Natural killer cell (primary cell): ENCODE data around the gene TEX54. TPM values are rescaled to one million over a fixed set of nuclear protein-coding genes. Genes with fewer than 3 reads are reported as not detected.
A peak's percentile ranks its signal among the peaks of the same experiment; 100 is the strongest.

Source experiments
- ATAC-seq, 3 donors: fragments of 150-1000 bp in 2 of 3; fragments of 200-7000 bp in 1 of 3; cut with Tn5 transposase; 1 replicate in 1 of 3; 2 replicates in 2 of 3; pipeline ENCODE4 v1.10.0; 2021; ENCODE audit warnings: mild to moderate bottlenecking in 2 of 3, moderate library complexity in 2 of 3
- DNase-seq, 2 donors: peaks; one replicate each; pipeline versions ENCODE4 v3.0.0 to v3.0.0-alpha.2; 2013 to 2021; ENCODE audit warnings: mixed read lengths in 1 of 2
- H3K27ac ChIP-seq: one replicate; pipeline ENCODE4 v1.5.1; 2013; ENCODE audit warnings: mild to moderate bottlenecking, low read length
- H3K27me3 ChIP-seq: one replicate; pipeline ENCODE4 v1.6.1; 2013; ENCODE audit warnings: low read length; ENCODE audit not compliant: control insufficient read depth, insufficient read depth
- H3K36me3 ChIP-seq: one replicate; pipeline ENCODE4 v1.6.1; 2013; ENCODE audit warnings: low read length; ENCODE audit not compliant: control insufficient read depth, insufficient read depth
- H3K4me1 ChIP-seq: one replicate; pipeline ENCODE4 v1.6.1; 2013; ENCODE audit warnings: low read length; ENCODE audit not compliant: control insufficient read depth, insufficient read depth
- H3K4me3 ChIP-seq: one replicate; pipeline ENCODE4 v1.5.1; 2013; ENCODE audit warnings: low read length
- H3K9me3 ChIP-seq: one replicate; pipeline ENCODE4 v1.6.1; 2013; ENCODE audit warnings: low read length; ENCODE audit not compliant: control insufficient read depth, insufficient read depth
- H3K27ac Mint-ChIP-seq, 2 donors: one replicate each; pipeline ENCODE4 v1.8.0; 2022; ENCODE audit warnings: mild to moderate bottlenecking in 2 of 2, mixed read lengths in 2 of 2, moderate library complexity in 1 of 2
- H3K27me3 Mint-ChIP-seq, 2 donors: one replicate each; pipeline ENCODE4 v1.8.0; 2022; ENCODE audit warnings: low read depth in 2 of 2, mixed read lengths in 2 of 2
- H3K36me3 Mint-ChIP-seq: one replicate; pipeline ENCODE4 v1.8.0; 2022; ENCODE audit warnings: mixed read lengths
- H3K4me1 Mint-ChIP-seq, 2 donors: one replicate each; pipeline ENCODE4 v1.8.0; 2022; ENCODE audit warnings: mixed read lengths in 2 of 2
- H3K4me3 Mint-ChIP-seq: one replicate; pipeline ENCODE4 v1.8.0; 2022; ENCODE audit warnings: mild to moderate bottlenecking, moderate library complexity, mixed read lengths
- H3K9me3 Mint-ChIP-seq, 2 donors: one replicate each; pipeline ENCODE4 v1.8.0; 2022; ENCODE audit warnings: mixed read lengths in 2 of 2
- WGBS: methylation state at CpG from one replicate; pipeline ENCODE4 v1.1.7; 2013; ENCODE audit warnings: missing lambda C conversion rate; ENCODE audit not compliant: insufficient coverage; 5-methylcytosine and 5-hydroxymethylcytosine counted together
- intact Hi-C: fragments of 100-400 bp; cut with micrococcal nuclease; formaldehyde crosslinking; loops from one replicate; pipeline ENCODE4 v1.14.2; 2022
- total RNA-seq, 4 donors: library from RNA; stranded (reverse); fragments of 120-200 nt in 1 of 4; gene quantifications; one replicate each; pipeline versions ENCODE4 v1.2.3 to v1.2.4, GENCODE V29; 2013 to 2022
- TF ChIP-seq, protein P1 (sequence below): fragments of 200-600 bp; IDR thresholded peaks from one replicate; pipeline ENCODE4 v1.8.0; 2022; ENCODE audit warnings: antibody characterized with exemption

TEX54 gene
- total RNA-seq, 3 donors from 2014 or later (not counting 1 experiment from before 2014, with no cell fraction given): not detected

DNA sequence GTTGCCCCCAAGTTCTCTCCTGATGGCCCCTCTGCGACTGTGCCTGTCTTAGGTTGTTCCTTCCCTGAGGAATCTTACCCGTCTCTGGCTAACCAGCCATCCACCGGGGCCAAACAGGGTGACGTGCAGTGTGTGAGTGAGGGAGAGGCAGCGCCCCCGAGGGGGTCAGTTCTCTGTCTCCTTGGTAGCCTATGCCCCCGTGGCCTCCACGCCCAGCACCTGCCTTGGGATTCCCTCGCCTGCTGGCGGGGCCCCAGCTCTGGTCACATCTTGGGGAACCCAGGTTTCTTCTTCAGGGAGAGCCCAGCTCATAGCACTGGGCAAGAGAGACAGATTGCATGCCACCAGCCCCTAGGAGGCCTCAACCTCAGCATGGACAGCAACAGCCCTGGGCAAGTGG is 33.2 kb downstream of the TEX54 start:
- H3K27ac ChIP-seq: no peak overlapping the region
- peaks cover 85% of the 10 kb centered on the region for H3K36me3 ChIP-seq
- no peak overlapping the region for H3K4me3 ChIP-seq
- intact Hi-C loops: no loop called here
- WGBS: 96% methylated on average over 10 of the region's 10 CpGs
- ATAC-seq (no peak), DNase-seq (no peak)
- no peaks in the 10 kb centered on the region for H3K27me3 ChIP-seq
- TF ChIP-seq, protein P1, sequence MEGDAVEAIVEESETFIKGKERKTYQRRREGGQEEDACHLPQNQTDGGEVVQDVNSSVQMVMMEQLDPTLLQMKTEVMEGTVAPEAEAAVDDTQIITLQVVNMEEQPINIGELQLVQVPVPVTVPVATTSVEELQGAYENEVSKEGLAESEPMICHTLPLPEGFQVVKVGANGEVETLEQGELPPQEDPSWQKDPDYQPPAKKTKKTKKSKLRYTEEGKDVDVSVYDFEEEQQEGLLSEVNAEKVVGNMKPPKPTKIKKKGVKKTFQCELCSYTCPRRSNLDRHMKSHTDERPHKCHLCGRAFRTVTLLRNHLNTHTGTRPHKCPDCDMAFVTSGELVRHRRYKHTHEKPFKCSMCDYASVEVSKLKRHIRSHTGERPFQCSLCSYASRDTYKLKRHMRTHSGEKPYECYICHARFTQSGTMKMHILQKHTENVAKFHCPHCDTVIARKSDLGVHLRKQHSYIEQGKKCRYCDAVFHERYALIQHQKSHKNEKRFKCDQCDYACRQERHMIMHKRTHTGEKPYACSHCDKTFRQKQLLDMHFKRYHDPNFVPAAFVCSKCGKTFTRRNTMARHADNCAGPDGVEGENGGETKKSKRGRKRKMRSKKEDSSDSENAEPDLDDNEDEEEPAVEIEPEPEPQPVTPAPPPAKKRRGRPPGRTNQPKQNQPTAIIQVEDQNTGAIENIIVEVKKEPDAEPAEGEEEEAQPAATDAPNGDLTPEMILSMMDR: no peak
- no peaks in the 10 kb centered on the region for H3K9me3 Mint-ChIP-seq
- H3K4me1 ChIP-seq: peaks cover 9% of the 10 kb centered on the region
- H3K4me1 Mint-ChIP-seq: peaks cover 16 to 35% of the 10 kb centered on the region in 2 donors
- H3K36me3 Mint-ChIP-seq: peaks cover 3% of the 10 kb centered on the region
- no peak overlapping the region for H3K27ac Mint-ChIP-seq
- no peaks in the 10 kb centered on the region for H3K27me3 Mint-ChIP-seq
- H3K4me3 Mint-ChIP-seq: no peak overlapping the region
- H3K9me3 ChIP-seq: no peaks in the 10 kb centered on the region

DNA sequence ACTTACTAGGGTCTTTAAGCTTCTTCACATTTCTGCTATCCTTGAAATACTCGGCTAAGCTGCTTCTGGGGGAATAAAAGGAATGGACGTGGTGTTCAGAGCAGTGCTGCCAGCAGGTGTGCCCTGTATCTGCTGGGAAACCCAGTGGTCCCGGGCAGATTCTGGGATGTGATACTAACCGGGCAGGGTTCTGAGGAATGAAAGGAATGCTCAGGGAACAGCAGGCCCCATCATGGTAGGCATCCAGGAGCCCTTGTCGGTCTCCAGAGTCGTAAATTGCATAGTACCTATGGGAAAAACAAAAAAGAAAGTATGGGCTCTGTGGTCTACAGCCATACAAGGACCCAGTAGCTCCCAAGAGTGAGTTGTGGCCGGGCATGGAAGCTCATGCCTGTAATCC is 36.4 kb downstream of the TEX54 start:
- DNase-seq (no peak), ATAC-seq (no peak)
- H3K9me3 ChIP-seq: no peaks in the 10 kb centered on the region
- peaks cover 82% of the 10 kb centered on the region for H3K36me3 ChIP-seq
- 95% methylated on average over 7 of the region's 7 CpGs for WGBS
- H3K27ac Mint-ChIP-seq: no peak overlapping the region
- no peak overlapping the region for H3K4me3 Mint-ChIP-seq
- peaks cover 9% of the 10 kb centered on the region for H3K36me3 Mint-ChIP-seq
- no peak overlapping the region for H3K4me3 ChIP-seq
- intact Hi-C loops: no loop called here
- H3K4me1 ChIP-seq: peaks cover 11% of the 10 kb centered on the region
- H3K27ac ChIP-seq: no peak overlapping the region
- peaks cover 14 to 23% of the 10 kb centered on the region in 2 donors for H3K4me1 Mint-ChIP-seq
- TF ChIP-seq, protein P1: no peak
- H3K27me3 ChIP-seq: no peaks in the 10 kb centered on the region
- H3K9me3 Mint-ChIP-seq: no peaks in the 10 kb centered on the region
- H3K27me3 Mint-ChIP-seq: no peaks in the 10 kb centered on the region

DNA sequence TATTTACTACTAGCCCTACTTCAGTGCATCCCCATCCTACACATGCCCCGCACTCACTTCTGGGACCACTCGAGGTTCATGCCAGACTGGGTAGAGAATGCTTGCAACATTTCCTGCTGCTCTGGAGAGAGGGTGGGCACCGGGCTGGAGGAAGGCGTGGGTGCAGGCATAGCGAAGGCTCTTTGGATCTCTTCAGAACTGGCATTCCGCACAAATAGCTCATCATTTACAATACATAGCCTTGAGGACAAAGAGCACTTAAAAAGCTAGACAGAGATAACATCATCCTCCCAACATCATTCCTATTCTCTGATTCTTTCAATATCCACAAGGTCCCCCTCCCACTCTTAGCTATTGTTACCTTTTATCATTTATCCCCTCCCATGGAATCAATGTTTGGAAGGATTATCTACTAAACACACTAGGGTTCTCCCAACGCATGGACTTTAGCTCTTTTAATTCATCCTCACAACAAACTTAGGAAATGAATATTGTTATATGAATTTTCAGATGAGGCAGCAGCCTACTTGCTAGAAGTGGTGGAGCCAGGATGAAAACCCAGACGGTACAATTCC is 38.4 kb downstream of the TEX54 start:
- peaks cover 28 to 38% of the 10 kb centered on the region in 2 donors for H3K4me1 Mint-ChIP-seq
- peak overlapping the region; percentile 55 to 70 for H3K27ac Mint-ChIP-seq
- H3K27me3 ChIP-seq: no peaks in the 10 kb centered on the region
- H3K4me3 Mint-ChIP-seq: peak overlapping the region; percentile 21
- no peak for DNase-seq
- no peaks in the 10 kb centered on the region for H3K27me3 Mint-ChIP-seq
- ATAC-seq: no peak
- H3K4me3 ChIP-seq: no peak overlapping the region
- H3K4me1 ChIP-seq: peaks cover 24% of the 10 kb centered on the region
- peaks cover 70% of the 10 kb centered on the region for H3K36me3 ChIP-seq
- no peaks in the 10 kb centered on the region for H3K9me3 ChIP-seq
- H3K9me3 Mint-ChIP-seq: no peaks in the 10 kb centered on the region
- no peak overlapping the region for H3K27ac ChIP-seq
- peaks cover 9% of the 10 kb centered on the region for H3K36me3 Mint-ChIP-seq
- intact Hi-C loops: no loop called here
- 90% methylated on average over 7 of the region's 8 CpGs for WGBS
- TF ChIP-seq, protein P1: no peak

DNA sequence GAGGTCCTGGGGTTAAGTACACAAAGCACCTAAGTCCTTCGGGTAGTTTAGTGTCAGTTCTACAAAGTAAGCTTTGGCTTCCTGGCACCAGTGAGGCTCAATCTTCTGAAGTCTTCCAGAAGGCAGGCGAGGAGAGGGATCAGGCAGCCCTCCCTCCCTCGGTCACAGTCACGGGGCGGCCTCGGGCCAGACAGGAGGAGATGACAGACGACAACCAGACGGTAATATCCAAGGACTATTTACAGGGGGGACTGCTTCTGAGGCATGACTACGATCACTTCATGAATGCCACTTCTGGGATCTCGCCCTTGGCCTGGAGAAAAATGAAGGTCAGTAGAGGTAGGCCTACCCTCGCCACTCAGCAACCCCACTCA is 40.5 kb downstream of the TEX54 start:
- H3K36me3 Mint-ChIP-seq: peaks cover 9% of the 10 kb centered on the region
- ATAC-seq (no peak), DNase-seq (no peak)
- H3K9me3 Mint-ChIP-seq: no peaks in the 10 kb centered on the region
- Histone ChIP-seq H3K36me3 (peaks cover 57% of the 10 kb centered on the region), H3K27ac (peak overlapping the region; percentile 65), H3K9me3 (no peaks in the 10 kb centered on the region), H3K4me3 (no peak overlapping the region), H3K27me3 (no peaks in the 10 kb centered on the region), H3K4me1 (peaks cover 41% of the 10 kb centered on the region)
- intact Hi-C loops: loop anchor here (1.0 kb wide), 1 partner anchor 13 kb away; the partner anchor contains the start of gene NXF1
- 26% methylated on average over 10 of the region's 11 CpGs for WGBS
- peaks cover 34 to 44% of the 10 kb centered on the region in 2 donors for H3K4me1 Mint-ChIP-seq
- TF ChIP-seq, protein P1: no peak
- H3K27ac Mint-ChIP-seq: peak overlapping the region; percentile 86 to 94
- H3K4me3 Mint-ChIP-seq: peak overlapping the region; percentile 89
- no peaks in the 10 kb centered on the region for H3K27me3 Mint-ChIP-seq
